GM23248 (cell line): ENCODE measurements around the gene NPAS3. TPM values are rescaled to one million over a fixed set of nuclear protein-coding genes. Genes with fewer than 3 reads are reported as not detected.

ENCODE experiments used
- DNase-seq: peaks from one replicate; pipeline ENCODE4 v3.0.0-alpha.2; 2015
- H2AFZ ChIP-seq: fragments of 200-600 bp; sonication (generic); 2 replicates; pipeline ENCODE4 v1.6.1; 2016; ENCODE audit warnings: antibody characterized with exemption
- H3F3A ChIP-seq: fragments of 200-600 bp; sonication (generic); 2 replicates; pipeline ENCODE4 v1.6.1; 2016; ENCODE audit warnings: mild to moderate bottlenecking, antibody characterized with exemption, mixed run types; ENCODE audit not compliant: insufficient read depth
- H3K27ac ChIP-seq: fragments of 200-600 bp; sonication (generic); 2 replicates; pipeline ENCODE4 v1.5.1; 2016; ENCODE audit warnings: mild to moderate bottlenecking
- H3K27me3 ChIP-seq: fragments of 200-600 bp; sonication (generic); replicated peaks from 2 replicates; pipeline ENCODE4 v1.6.1; 2016; ENCODE audit warnings: mild to moderate bottlenecking; ENCODE audit not compliant: insufficient read depth
- H3K36me3 ChIP-seq: fragments of 200-600 bp; sonication (generic); 2 replicates; pipeline ENCODE4 v1.6.1; 2016; ENCODE audit warnings: low read depth, mild to moderate bottlenecking
- H3K4me1 ChIP-seq: fragments of 200-600 bp; sonication (generic); 2 replicates; pipeline ENCODE4 v1.6.1; 2016; ENCODE audit warnings: mild to moderate bottlenecking; ENCODE audit not compliant: insufficient read depth
- H3K4me2 ChIP-seq: fragments of 200-600 bp; sonication (generic); one replicate; pipeline ENCODE4 v1.6.1; 2016; ENCODE audit warnings: mild to moderate bottlenecking; ENCODE audit not compliant: unreplicated experiment
- H3K4me3 ChIP-seq: fragments of 200-600 bp; sonication (generic); 2 replicates; pipeline ENCODE4 v1.5.1; 2016; ENCODE audit warnings: mild to moderate bottlenecking
- H3K79me2 ChIP-seq: fragments of 200-600 bp; sonication (generic); 2 replicates; pipeline ENCODE4 v1.6.1; 2016; ENCODE audit warnings: mild to moderate bottlenecking; ENCODE audit not compliant: insufficient read depth
- H3K9ac ChIP-seq: fragments of 200-600 bp; sonication (generic); 2 replicates; pipeline ENCODE4 v1.6.1; 2016; ENCODE audit warnings: mild to moderate bottlenecking
- H3K9me2 ChIP-seq: fragments of 200-600 bp; sonication (generic); 2 replicates; pipeline ENCODE4 v1.6.1; 2016; ENCODE audit warnings: mixed run types, mild to moderate bottlenecking, moderate library complexity; ENCODE audit not compliant: insufficient read depth
- H3K9me3 ChIP-seq: fragments of 200-600 bp; sonication (generic); one replicate; pipeline ENCODE4 v1.6.1; 2017; ENCODE audit warnings: low read depth
- H4K20me1 ChIP-seq: fragments of 200-600 bp; sonication (generic); 2 replicates; pipeline ENCODE4 v1.6.0; 2016; ENCODE audit not compliant: insufficient read depth
- EZH2 ChIP-seq: fragments of 200-600 bp; sonication (generic); IDR thresholded peaks from 2 replicates; pipeline ENCODE4 v1.6.1; 2018; ENCODE audit warnings: antibody characterized with exemption, mild to moderate bottlenecking; ENCODE audit not compliant: insufficient read depth, poor library complexity, severe bottlenecking
- EZH2phosphoT487 ChIP-seq: fragments of 200-600 bp; sonication (generic); IDR thresholded peaks from 2 replicates; pipeline ENCODE4 v1.6.1; 2018; ENCODE audit warnings: antibody characterized with exemption, moderate library complexity, mild to moderate bottlenecking, low read depth; ENCODE audit not compliant: insufficient read depth
- WGBS, 2 experiments: methylation state at CpG; one replicate each; pipeline ENCODE4 v1.1.6; 2015 to 2017; ENCODE audit warnings: low lambda C conversion rate in 2 of 2, low coverage in 1 of 2; ENCODE audit errors: missing lambda C conversion rate in 2 of 2; 5-methylcytosine and 5-hydroxymethylcytosine counted together
- in situ Hi-C: fragments of 300-500 bp; cut with MboI; formaldehyde crosslinking; loops from 2 replicates; pipeline ENCODE4 v1.15.0; 2020
- polyA plus RNA-seq: library from polyadenylated mRNA; unstranded; fragments of >200 nt; fragmentation: Nextera tagmentation; extraction: Ambion mirVana; gene quantifications from 2 replicates; pipeline ENCODE4 v1.2.1, GENCODE V29; 2016
- total RNA-seq: library from RNA; depleted of rRNA; stranded (reverse); fragments of >200 nt; shearing (Covaris generic); gene quantifications from 2 replicates; pipeline ENCODE4 v1.2.3, GENCODE V29; 2014

NPAS3 gene
- total and polyA plus RNA-seq, 2 experiments from 2014 or later = 0.65 TPM; not detected in 1

GRCh38 chr14:33352821-33353220 is 414.1 kb downstream of the NPAS3 start:
- Histone ChIP-seq H3K9ac (no peak overlapping the region), H3K9me3 (no peaks in the 10 kb centered on the region), H3K4me1 (no peaks in the 10 kb centered on the region), H3F3A (no peaks in the 10 kb centered on the region), H4K20me1 (no peaks in the 10 kb centered on the region), H3K79me2 (no peaks in the 10 kb centered on the region), H3K4me2 (no peak overlapping the region), H3K27ac (no peak overlapping the region), H3K4me3 (no peak overlapping the region), H3K27me3 (no peaks in the 10 kb centered on the region), H2AFZ (no peak overlapping the region), H3K9me2 (no peaks in the 10 kb centered on the region), H3K36me3 (no peaks in the 10 kb centered on the region)
- DNase-seq = no peak
- in situ Hi-C loops = no loop called here
- no peak for TF ChIP-seq EZH2
- TF ChIP-seq EZH2phosphoT487 = no peak

DNA sequence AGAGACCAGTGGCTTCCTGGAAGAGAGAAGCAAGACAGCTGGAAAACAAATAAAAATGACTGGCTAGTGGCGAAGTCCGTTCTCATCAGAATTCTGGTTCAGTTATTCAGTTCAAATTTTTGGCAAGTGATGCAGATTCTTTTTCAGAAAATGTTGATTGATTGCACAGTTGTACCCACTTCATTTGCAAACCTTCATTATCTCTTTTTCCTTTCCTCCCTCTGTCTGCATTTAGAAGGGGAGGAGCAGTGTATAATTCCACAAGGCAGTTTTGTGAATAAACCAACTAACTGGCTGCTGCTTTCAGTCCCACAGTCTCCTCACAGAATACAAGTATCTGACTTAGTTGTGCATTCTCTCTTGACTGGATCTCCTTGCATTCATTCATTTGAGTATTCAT is 417.5 kb downstream of the NPAS3 start:
- H3K9ac ChIP-seq = no peak overlapping the region
- DNase-seq = no peak
- no peaks in the 10 kb centered on the region for H3F3A ChIP-seq
- H3K9me2 ChIP-seq = no peaks in the 10 kb centered on the region
- 86% methylated on average over 2 of the region's 2 CpGs for WGBS, 2 experiments
- no peak for TF ChIP-seq EZH2
- no peak for TF ChIP-seq EZH2phosphoT487
- no peak overlapping the region for H2AFZ ChIP-seq
- H3K4me3 ChIP-seq = no peak overlapping the region
- H4K20me1 ChIP-seq = no peaks in the 10 kb centered on the region
- H3K9me3 ChIP-seq = no peaks in the 10 kb centered on the region
- in situ Hi-C loops = no loop called here
- no peaks in the 10 kb centered on the region for H3K4me1 ChIP-seq
- no peaks in the 10 kb centered on the region for H3K79me2 ChIP-seq
- H3K36me3 ChIP-seq = no peaks in the 10 kb centered on the region
- H3K4me2 ChIP-seq = no peak overlapping the region
- H3K27me3 ChIP-seq = no peaks in the 10 kb centered on the region
- no peak overlapping the region for H3K27ac ChIP-seq

GRCh38 chr14:33357225-33358010 is 418.7 kb downstream of the NPAS3 start:
- Histone ChIP-seq H3K4me2 (no peak overlapping the region), H3K9ac (no peak overlapping the region), H3K36me3 (no peaks in the 10 kb centered on the region), H3K27ac (no peak overlapping the region), H4K20me1 (no peaks in the 10 kb centered on the region), H3K4me3 (no peak overlapping the region), H3K4me1 (no peaks in the 10 kb centered on the region), H3K9me2 (no peaks in the 10 kb centered on the region), H2AFZ (no peak overlapping the region), H3F3A (no peaks in the 10 kb centered on the region), H3K27me3 (no peaks in the 10 kb centered on the region), H3K79me2 (no peaks in the 10 kb centered on the region), H3K9me3 (no peaks in the 10 kb centered on the region)
- in situ Hi-C loops = no loop called here
- DNase-seq = no peak
- TF ChIP-seq EZH2phosphoT487 = no peak
- TF ChIP-seq EZH2 = no peak
- WGBS, 2 experiments = 80 to 86% methylated on average over 8 of the region's 8 CpGs

DNA sequence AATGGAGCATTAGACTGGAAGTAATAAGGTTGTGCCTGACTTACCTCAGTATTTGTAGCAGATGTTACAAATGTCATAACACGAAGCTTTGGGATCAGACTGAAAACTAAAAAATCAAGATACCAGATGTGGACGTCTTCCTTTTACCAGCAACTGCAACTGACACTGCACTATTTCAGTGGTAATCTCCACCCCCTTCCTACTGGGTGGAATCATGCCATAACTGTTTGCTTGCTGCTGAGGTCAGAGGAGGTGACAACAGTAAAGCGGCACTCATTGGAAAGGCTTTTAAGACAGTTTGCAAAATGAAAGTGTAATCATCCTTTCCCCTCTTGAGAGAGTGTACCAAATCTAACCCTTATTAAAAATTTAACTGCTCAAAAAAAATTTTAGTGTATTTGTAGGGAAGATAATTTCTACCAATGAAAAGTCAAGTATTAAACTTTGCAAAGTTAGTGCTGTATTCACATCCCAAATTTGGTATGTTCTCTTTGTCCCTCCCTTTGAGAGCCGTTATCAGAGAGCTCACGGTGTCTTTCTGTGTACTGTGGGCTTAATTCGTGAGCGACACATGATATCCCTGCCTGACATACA is 420.7 kb downstream of the NPAS3 start:
- Histone ChIP-seq H4K20me1 (no peaks in the 10 kb centered on the region), H3K9me2 (no peaks in the 10 kb centered on the region), H3K9ac (no peak overlapping the region), H3K9me3 (no peaks in the 10 kb centered on the region), H3K36me3 (no peaks in the 10 kb centered on the region), H3F3A (no peaks in the 10 kb centered on the region; the same call in 1 of the 2 replicates), H3K4me2 (no peak overlapping the region), H3K4me3 (no peak overlapping the region), H3K4me1 (0 out of 2 replicates have a peak, but pooled peaks cover 7% of the 10 kb centered on the region), H3K79me2 (no peaks in the 10 kb centered on the region), H2AFZ (no peak overlapping the region), H3K27ac (no peak overlapping the region), H3K27me3 (no peaks in the 10 kb centered on the region)
- no peak for DNase-seq
- WGBS, 2 experiments = 78 to 80% methylated on average over 7 of the region's 7 CpGs
- TF ChIP-seq EZH2 = no peak
- no peak for TF ChIP-seq EZH2phosphoT487
- in situ Hi-C loops = no loop called here
